ENCODE data around the gene PSME2. TPM values are rescaled to one million over a fixed set of nuclear protein-coding genes. Genes with fewer than 3 reads are reported as not detected.

Gene PSME2
- polyA plus RNA-seq, 2 of the 4 experiments (the other 2 are of a cell fraction): 137 to 144 TPM

GRCh38 chr14:24150061-24150460 lies 3.7 kb upstream of the PSME2 start:
- Histone ChIP-seq H3K4me1 (peaks cover 14% of the 10 kb centered on the region), H3K4me3 (no peak overlapping the region), H3K9me3 (no peaks in the 10 kb centered on the region), H3K4me2 (no peak overlapping the region), H3K27ac (no peak overlapping the region)
- ChIA-PET CTCF (interaction anchor here (2.8 to 12.6 kb wide), 2 partner anchors 9 to 12 kb away, joined by 10 to 168 read pairs; partner anchors contain the start of genes EMC9 and IRF9), POLR2A (interaction anchor here (1.5 to 2.1 kb wide), 2 partner anchors 11 to 64 kb away, joined by 3 to 6 read pairs; partner anchors contain the start of genes CHMP4A and IRF9)
- TF ChIP-seq CBX2 (IDR thresholded peaks at IDR 0.05; ENCODE audit: borderline replicate concordance, low read depth): no peak
- no peak for TF ChIP-seq KDM1A (IDR thresholded peaks at IDR 0.05; ENCODE audit: low read depth)
- TF ChIP-seq PHF8 (IDR thresholded peaks at IDR 0.05; ENCODE audit: borderline replicate concordance, low read depth): no peak
- no peak for TF ChIP-seq ZC3H11A (IDR thresholded peaks at IDR 0.05)
- TF ChIP-seq CEBPB (IDR thresholded peaks at IDR 0.05): no peak
- TF ChIP-seq MYC (IDR thresholded peaks at IDR 0.05; ENCODE audit: borderline replicate concordance, low read length): no peak
- no peak for TF ChIP-seq EP300 (IDR thresholded peaks at IDR 0.05)
- WGBS (ENCODE audit: missing lambda C conversion rate): 89% methylated on average over 9 of the region's 9 CpGs
- DNase-seq (ENCODE audit: low read depth in 1 of 2, low spot score in 1 of 2) (no peak), ATAC-seq (no peak), FAIRE-seq (no peak)

DNA sequence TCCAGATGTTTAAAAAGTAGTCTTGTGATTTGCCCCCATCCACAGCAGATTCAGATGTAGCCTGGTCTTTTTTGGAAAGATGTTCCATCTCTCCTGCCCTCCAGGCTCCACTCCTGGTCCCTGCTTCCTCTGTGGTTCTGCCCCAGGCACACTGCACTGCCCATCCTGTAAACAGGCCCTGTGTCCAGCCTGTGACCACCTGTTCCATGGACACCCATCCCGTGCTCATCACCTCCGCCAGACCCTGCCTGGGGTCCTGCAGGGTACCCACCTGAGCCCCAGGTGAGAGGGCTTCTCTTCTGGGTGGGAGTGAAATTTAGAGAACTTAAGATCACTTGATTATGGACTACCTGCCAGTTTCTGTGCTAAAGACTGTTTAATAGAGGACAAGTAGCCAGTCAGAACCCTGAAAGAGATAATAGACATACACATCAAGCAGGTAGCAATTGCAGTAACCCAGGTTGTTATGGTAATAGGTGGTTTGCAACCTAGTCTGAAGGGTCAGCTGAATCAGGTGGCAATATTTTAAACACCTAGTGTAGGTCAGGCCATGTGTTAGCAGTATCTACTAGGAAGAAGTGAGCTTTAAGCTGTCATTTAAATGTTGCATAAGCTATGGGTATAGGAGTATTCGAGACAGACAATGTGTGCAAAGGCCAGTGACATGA lies 3.0 kb upstream of the PSME2 start:
- CTCF ChIA-PET: interaction anchor here (0.6 to 12.6 kb wide), 4 partner anchors 8 to 964 kb away, joined by 4 to 168 read pairs (median 10); partner anchors contain the start of genes EMC9, IRF9 and PSME1

GRCh38 chr14:24147761-24148428 lies 1.5 kb upstream of the PSME2 start:
- POLR2A ChIA-PET: interaction anchor here (0.6 to 2.5 kb wide), 2 partner anchors 12 to 33 kb away, joined by 3 to 13 read pairs; partner anchors contain the start of genes DCAF11, NRL and PSME1
- H3K27ac ChIP-seq: peak overlapping the region; percentile 91 to 98

More for the DNA sequence above, 3.0 kb upstream of the PSME2 start:
- H3K4me2 ChIP-seq: no peak overlapping the region
- POLR2A ChIA-PET: interaction anchor here (1.5 kb wide), 1 partner anchor 64 kb away, joined by 3 read pairs; the partner anchor contains the start of gene CHMP4A
- 95% methylated on average over 3 of the region's 3 CpGs for WGBS (ENCODE audit: missing lambda C conversion rate)
- no peak overlapping the region for H3K4me3 ChIP-seq
- DNase-seq (ENCODE audit: low read depth in 1 of 2, low spot score in 1 of 2) (no peak), ATAC-seq (no peak), FAIRE-seq (no peak)
- no peak overlapping the region for H3K27ac ChIP-seq
- TF ChIP-seq RCOR1 (IDR thresholded peaks at IDR 0.05; ENCODE audit: low read depth, low read length): no peak
- no peak for TF ChIP-seq JUN (IDR thresholded peaks at IDR 0.05)
- no peak for TF ChIP-seq HOXB5 (CRISPR knock-in tag; IDR thresholded peaks at IDR 0.05)
- TF ChIP-seq BHLHE40 (IDR thresholded peaks at IDR 0.05; ENCODE audit: low read depth, low read length): no peak
- TF ChIP-seq HOXA7 (CRISPR knock-in tag; IDR thresholded peaks at IDR 0.05): no peak
- H3K4me1 ChIP-seq: peaks cover 14% of the 10 kb centered on the region
- H3K9me3 ChIP-seq: no peaks in the 10 kb centered on the region

More at GRCh38 chr14:24147761-24148428, 1.5 kb upstream of the PSME2 start:
- FAIRE-seq (no peak), ATAC-seq (no peak), DNase-seq (ENCODE audit: low read depth in 1 of 2, low spot score in 1 of 2) (no peak)
- peaks cover 14% of the 10 kb centered on the region for H3K4me1 ChIP-seq
- peak overlapping the region; percentile 79 for H3K4me2 ChIP-seq
- WGBS (ENCODE audit: missing lambda C conversion rate): 10% methylated on average over 19 of the region's 29 CpGs
- H3K9me3 ChIP-seq: no peaks in the 10 kb centered on the region
- H3K4me3 ChIP-seq: peak overlapping the region; percentile 89
- CTCF ChIA-PET: interaction anchor here (1.6 to 12.6 kb wide), 4 partner anchors 11 to 40 kb away, joined by 4 to 168 read pairs (median 13); partner anchors contain the start of genes IRF9 and PSME1
- TF ChIP-seq ATOH8 (CRISPR knock-in tag; IDR thresholded peaks at IDR 0.05; ENCODE audit: low read depth) (no peak), RAD21 (conservative IDR thresholded peaks at IDR 0.05 in 1 of 2, IDR thresholded peaks at IDR 0.05 in 1 of 2) (no peak), CEBPB (IDR thresholded peaks at IDR 0.05) (no peak), CHD2 (IDR thresholded peaks at IDR 0.05; ENCODE audit: low read length, partially characterized antibody) (no peak), BHLHE40 (IDR thresholded peaks at IDR 0.05; ENCODE audit: low read depth, low read length) (no peak), FOXS1 (CRISPR knock-in tag; IDR thresholded peaks at IDR 0.05) (no peak), ELK1 (IDR thresholded peaks at IDR 0.05; ENCODE audit: low read depth, low read length) (no peak), FOSB (CRISPR knock-in tag; IDR thresholded peaks at IDR 0.05) (no peak), ZNF302 (CRISPR knock-in tag; IDR thresholded peaks at IDR 0.05) (no peak), EHMT2 (IDR thresholded peaks at IDR 0.05; ENCODE audit: low read depth) (no peak), FOSL2 (IDR thresholded peaks at IDR 0.05) (no peak), FOSL2 (CRISPR knock-in tag; IDR thresholded peaks at IDR 0.05) (no peak)
- TF ChIP-seq, protein P1, sequence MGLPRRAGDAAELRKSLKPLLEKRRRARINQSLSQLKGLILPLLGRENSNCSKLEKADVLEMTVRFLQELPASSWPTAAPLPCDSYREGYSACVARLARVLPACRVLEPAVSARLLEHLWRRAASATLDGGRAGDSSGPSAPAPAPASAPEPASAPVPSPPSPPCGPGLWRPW (IDR thresholded peaks at IDR 0.05): no peak
- TF ChIP-seq, protein P2, sequence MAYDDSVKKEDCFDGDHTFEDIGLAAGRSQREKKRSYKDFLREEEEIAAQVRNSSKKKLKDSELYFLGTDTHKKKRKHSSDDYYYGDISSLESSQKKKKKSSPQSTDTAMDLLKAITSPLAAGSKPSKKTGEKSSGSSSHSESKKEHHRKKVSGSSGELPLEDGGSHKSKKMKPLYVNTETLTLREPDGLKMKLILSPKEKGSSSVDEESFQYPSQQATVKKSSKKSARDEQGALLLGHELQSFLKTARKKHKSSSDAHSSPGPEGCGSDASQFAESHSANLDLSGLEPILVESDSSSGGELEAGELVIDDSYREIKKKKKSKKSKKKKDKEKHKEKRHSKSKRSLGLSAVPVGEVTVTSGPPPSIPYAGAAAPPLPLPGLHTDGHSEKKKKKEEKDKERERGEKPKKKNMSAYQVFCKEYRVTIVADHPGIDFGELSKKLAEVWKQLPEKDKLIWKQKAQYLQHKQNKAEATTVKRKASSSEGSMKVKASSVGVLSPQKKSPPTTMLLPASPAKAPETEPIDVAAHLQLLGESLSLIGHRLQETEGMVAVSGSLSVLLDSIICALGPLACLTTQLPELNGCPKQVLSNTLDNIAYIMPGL (CRISPR knock-in tag; IDR thresholded peaks at IDR 0.05; ENCODE audit: borderline replicate concordance): no peak
